Measurements from ENCODE around the gene AGPAT3.

- TF ChIP-seq REST (IDR thresholded peaks at IDR 0.05; ENCODE audit: low read depth, low read length): no peak
- TF ChIP-seq CTCF (IDR thresholded peaks at IDR 0.05 in 2 of 3, conservative IDR thresholded peaks at IDR 0.05 in 1 of 3; ENCODE audit: control insufficient read depth in 2 of 3, extremely low read depth in 1 of 3, insufficient read depth in 1 of 3, low read depth in 3 of 3, low read length in 3 of 3): no peak
- TF ChIP-seq KDM1A (IDR thresholded peaks at IDR 0.05; ENCODE audit: borderline replicate concordance): no peak
Measured at GRCh38 chr21:43835861-43836260, 29.2 kb upstream of the AGPAT3 start.
